KBM-7 (cell line): ENCODE data around the gene EXOC2.

Experiments
- DNase-seq: peaks from one replicate; pipeline ENCODE4 v3.0.0-alpha.2; 2015
- in situ Hi-C: fragments of 300-500 bp; cut with MboI; formaldehyde crosslinking; loops from 2 replicates; pipeline ENCODE4 v1.14.3; 2020; ENCODE audit warnings: low sequenced_read_pairs, low pct_unique_long_range_greater_than_20kb, mixed read lengths

Gene EXOC2

DNA sequence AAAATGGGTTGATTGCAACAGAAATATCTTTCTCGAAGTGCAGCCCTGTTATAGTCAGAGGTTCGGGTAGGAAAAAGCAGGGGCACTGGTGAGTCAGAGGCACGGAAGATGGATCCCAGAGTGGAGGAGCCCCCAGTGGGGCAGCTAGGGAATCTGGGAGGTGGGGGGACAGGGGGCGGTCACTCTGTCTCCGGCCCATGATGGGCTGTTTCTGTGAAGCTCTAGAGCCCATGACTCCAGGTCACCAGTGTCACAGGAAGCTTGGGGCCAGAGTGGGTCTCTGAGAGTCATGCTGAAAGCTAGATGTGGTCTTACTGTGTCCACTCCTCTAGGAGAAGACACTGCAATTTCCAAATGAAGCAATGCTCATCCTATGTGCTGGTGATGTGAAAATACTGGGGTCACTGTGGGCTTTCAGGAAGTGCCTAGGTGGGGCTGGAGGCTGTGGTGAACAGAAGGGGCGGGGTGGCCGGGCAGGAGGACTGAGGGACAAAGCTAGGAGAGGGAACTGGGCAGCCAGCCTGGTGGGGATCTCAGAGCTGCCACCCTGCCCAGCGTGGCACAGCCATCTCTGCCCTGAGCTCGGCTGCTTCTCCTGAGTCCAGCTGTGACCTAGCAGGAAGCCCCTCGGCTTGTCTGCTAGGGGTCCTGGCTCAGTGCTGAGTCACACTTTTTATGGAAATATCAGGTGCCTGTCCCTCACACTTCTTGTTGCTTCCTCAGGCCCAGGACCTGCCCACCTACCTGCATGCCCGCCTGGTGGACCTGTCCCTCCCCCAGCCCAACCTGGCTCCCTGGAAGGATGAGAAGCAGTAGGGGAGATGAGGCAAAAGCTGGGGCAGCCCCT is 247.1 kb downstream of the EXOC2 start:
- no peak for DNase-seq
- in situ Hi-C loops, result no loop called here

DNA sequence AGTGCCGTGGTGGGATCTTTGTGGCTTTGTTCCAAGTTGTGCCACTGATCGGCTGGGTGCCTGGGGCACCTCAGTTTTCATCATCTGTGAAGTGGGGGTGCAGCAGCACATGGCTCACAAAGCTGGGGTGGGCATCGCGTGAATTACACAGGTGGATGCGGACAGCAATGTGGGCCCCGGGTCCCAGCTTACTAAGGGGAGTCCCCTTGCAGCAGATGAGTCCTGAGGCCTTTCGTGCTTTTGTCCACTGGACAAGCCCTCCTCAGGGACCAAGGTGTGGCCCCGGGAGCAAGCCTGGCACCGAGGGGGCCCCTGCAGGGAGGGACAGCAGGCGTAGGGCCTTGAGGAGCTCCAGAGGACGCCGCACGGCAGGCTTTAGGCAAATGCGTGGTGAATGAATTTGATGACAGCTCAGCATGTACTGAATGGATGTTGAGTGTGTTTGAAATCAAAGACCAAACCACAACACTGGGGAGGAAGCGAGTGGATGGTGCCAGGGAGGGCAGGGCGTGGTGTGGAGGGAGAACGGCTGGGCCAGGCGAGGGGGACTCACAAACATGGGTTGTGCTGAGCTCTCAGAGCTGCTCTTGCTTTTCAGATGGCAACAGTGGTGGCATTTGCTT is 248.2 kb downstream of the EXOC2 start:
- in situ Hi-C loops, result no loop called here
- no peak for DNase-seq

DNA sequence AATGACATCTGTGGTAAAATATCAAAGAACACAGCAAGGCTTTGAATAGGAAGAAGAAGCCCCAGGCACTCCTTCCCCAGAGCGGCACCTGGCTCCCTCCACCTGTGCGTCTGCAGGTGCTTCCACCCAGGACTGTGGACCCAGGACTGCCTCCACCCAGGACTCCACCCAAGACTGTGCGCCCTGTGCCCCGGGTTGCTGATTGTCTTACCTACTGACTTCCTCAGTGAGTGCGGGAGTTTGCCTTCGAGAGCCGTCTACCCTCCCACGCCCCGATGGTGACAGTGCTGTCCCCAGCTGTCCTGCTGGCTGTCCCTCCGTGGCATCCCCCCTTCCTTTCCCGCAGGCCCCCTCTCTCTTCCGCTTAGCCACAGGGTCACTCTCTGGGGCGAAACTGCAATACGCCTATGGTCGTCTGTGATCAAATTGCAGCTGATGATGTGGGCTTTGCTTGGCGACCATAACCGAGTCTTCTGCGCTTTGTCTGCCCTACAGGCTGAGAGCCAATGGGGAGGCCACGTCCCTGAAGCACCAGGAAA is 249.2 kb downstream of the EXOC2 start:
- DNase-seq, result no peak
- in situ Hi-C loops, result no loop called here

DNA sequence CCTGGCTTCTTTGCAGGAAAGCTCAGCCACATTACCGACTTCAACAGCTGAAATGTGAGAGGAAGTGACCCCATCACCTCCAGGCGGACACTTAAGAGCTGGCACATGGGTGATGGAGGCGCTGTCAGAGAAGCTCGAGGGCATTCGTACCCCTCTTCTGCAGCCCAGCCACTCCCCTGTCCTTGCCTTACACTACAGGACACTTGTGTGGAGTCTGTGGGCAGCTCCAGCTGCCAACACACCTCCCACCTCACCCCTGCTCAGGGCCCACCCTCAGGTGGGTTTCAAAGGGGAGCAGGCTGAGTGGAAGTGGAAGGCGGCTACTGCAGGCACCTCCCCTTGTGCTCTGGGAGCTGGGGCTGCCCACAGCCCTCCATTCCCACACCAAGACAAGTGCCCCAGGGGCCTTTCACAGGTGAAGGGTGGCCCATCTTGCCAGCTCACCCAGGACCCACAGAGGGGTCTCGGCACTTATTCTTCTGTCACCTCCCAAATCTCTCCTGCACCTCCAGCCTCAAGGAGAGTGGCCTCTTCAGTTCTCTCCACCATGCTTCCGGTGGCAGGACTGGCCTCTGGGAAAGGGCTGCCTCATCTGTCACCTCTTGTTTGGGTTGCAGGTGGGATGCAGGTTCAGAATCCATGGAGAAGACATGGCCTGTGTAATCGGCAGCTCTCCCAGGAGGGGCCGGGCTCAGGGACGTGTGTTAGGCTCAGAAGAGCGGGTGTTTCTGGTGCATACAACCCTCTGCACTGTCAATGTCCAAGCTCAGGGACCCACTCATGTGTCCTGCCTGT is 251.6 kb downstream of the EXOC2 start:
- in situ Hi-C loops, result no loop called here
- no peak for DNase-seq

DNA sequence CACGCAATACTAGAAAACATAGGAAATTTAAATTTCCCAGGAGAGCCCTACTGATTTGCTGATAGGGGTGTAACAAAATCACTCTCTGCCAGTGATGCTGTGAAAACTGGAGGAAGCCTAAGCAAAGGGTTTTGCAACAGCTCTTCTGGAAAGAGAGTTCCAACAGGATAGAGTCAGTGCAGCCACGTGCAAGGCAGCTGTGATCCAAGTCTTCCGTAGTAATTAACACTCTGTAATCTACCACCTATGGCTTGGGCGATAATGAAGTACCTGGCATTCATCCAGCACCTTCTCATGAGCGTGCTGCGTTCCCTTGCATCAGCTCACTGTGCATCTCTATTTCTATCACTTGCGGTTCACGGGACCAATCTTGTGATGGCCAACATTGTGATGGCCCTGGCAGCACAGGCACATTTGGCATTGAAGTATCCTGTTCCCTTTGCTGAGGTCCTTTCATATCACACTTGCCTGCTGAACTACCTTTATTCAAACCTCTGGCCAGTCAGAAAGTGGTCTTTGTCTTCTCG is 253.2 kb downstream of the EXOC2 start:
- in situ Hi-C loops, result no loop called here
- DNase-seq, result no peak

DNA sequence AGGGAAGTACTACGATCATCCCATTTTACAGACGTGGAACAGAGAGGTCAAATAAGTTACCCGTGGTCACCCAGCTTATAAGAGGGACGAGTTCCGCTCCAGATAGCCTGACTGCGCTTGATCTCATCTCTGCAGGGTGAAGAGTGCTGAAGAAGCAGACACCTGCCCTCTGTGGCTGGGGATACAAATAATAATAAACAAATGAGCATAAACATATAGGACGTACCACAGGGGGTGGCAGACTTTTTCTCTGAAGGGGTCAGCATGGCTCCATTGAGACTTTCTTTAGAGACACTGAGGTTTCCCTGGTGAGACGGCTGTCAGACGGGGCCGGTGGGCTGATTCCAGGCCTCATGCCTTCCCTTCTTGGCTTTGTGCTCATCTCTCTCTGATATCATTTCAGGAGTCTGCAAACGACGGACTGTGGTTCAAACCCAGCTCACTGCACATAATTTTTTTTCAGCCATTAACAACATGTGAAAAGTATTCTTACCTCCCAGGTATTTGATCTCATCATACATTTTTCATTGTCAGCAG is 254.2 kb downstream of the EXOC2 start:
- in situ Hi-C loops, result no loop called here
- DNase-seq, result no peak

DNA sequence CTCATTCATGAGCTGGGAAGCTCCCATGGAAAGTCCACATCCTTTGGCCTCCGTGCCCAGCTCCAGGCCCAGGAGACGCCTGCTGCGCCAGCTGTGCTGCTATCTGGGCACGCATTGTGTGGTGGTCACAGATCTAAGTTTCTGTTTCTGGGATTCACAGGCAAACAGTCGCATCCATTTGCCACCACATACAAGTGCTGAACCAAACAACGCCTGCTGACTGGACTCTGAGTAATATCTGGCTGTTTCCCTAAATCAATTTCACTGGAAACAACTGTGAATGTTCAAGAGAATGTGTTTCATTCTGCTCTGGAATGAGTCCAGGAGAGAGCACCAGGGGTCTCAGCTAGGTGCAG is 255.9 kb downstream of the EXOC2 start:
- no peak for DNase-seq
- in situ Hi-C loops, result no loop called here

DNA sequence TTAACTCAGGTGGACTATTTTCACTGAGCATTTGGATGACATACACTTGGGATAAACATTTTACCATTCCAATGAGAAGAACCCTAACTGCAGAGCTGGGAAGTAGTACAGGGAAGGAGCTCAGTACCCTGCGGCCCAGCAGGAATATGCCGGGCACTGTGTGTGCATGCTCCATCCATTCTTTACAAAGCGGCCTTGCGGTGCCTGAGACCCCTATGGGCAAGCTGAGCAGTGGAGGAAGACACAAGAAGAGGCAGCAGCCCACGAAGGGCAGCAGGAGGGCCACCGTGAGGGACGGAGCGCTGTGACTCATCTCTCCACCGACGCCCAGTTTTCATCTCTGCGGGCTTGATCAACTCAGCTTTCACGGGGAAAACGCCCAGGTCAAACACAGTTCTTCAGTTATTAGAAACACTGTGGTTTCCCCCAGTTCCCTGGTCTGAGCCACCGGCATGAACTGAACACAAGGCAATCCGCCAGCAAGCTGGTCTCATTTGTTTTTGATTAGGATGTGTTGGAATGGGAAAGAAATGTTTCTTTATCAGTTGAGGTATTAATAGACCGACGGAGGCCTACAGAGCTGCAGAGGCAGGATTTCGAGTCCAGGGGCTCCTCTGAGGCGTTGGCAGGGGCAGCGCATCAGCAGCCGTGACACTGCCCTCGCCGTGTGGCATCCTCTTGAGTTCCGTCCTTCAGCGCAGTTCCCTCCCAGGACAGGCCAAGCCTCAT is 256.5 kb downstream of the EXOC2 start:
- in situ Hi-C loops, result no loop called here

DNA sequence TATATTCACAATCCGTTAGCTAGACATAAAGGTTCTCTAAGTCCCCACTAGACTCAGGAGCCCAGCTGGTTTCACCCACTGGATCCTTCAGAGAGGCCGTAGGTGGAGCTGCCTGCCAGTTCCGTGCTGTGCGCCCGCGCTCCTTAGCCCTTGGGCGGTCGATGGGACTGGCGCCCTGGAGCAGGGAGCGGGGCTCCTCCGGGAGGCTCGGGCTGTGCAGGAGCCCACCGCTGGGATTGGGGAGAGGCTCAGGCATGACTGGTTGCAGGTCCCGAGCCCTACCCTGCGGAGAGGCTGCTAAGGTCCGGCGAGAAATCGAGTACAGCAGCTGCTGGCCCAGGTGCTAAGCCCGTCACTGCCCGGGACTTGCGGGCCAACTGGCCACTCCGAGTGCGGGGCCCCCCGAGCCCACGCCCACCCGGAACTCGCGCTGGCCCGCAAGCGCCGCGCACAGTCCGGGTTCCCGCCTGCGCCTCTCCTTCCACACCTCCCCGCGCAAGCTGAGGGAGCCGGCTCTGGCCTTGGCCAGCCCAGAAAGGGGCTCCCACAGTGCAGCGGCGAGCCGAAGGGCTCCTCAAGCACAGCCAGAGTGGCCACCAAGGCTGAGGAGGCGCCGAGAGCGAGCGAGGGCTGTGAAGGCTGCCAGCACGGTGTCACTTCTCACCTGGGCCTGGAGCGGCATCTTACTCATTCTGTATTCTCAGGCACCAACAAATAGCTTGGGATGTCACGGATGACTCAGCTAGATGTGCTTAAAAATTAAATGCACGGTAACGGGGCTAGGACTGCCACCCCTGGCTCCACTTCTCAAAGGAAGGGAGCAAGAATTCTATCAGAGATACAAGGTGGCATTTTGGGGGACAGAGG is 257.3 kb downstream of the EXOC2 start:
- in situ Hi-C loops, result no loop called here
- DNase-seq, result no peak

More for the DNA sequence above, 256.5 kb downstream of the EXOC2 start:
- no peak for DNase-seq
